ENCODE results near the gene CD82. TPM values are rescaled to one million over a fixed set of nuclear protein-coding genes. Genes with fewer than 3 reads are reported as not detected.

The CD82 gene
- total RNA-seq, 1 donor = 23.2 TPM

GRCh38 chr11:44564166-44564565 is 1.3 kb upstream of the CD82 start:
- DNase-seq (ENCODE audit: insufficient read length, low spot score, missing footprints) = no peak
- H2AFZ ChIP-seq (ENCODE audit: low read length) = peak overlapping the region; percentile 92
- peak overlapping the region; percentile 91 for H3K4me2 ChIP-seq (ENCODE audit: insufficient read depth, low read length)
- TF ChIP-seq CTCF (IDR thresholded peaks at IDR 0.05; ENCODE audit: extremely low read depth, low read depth, low read length) = no peak
- no peaks in the 10 kb centered on the region for H3K36me3 ChIP-seq (ENCODE audit: insufficient read depth, low read length)
- H3K27me3 ChIP-seq (ENCODE audit: insufficient read depth, low read length) = no peaks in the 10 kb centered on the region
- peaks cover 47% of the 10 kb centered on the region for H3K4me1 ChIP-seq (ENCODE audit: insufficient read depth, low read length)
- H4K20me1 ChIP-seq (ENCODE audit: insufficient read depth, low read length) = no peaks in the 10 kb centered on the region
- H3K9me3 ChIP-seq (ENCODE audit: low read depth, low read length) = no peaks in the 10 kb centered on the region
- peak overlapping the region; percentile 99 for H3K27ac ChIP-seq (ENCODE audit: low read depth, low read length)
- peak overlapping the region; percentile 70 for H3K4me3 ChIP-seq (ENCODE audit: insufficient read depth, low read length)
- H3K79me2 ChIP-seq (ENCODE audit: insufficient read depth, low read length) = peaks cover 15% of the 10 kb centered on the region

GRCh38 chr11:44564670-44565210 is 723 bp upstream of the CD82 start:
- Histone ChIP-seq H3K27me3 (ENCODE audit: insufficient read depth, low read length) (no peaks in the 10 kb centered on the region), H2AFZ (ENCODE audit: low read length) (peak overlapping the region; percentile 92), H3K36me3 (ENCODE audit: insufficient read depth, low read length) (no peaks in the 10 kb centered on the region), H3K27ac (ENCODE audit: low read depth, low read length) (peak overlapping the region; percentile 99), H3K4me1 (ENCODE audit: insufficient read depth, low read length) (peaks cover 53% of the 10 kb centered on the region), H3K79me2 (ENCODE audit: insufficient read depth, low read length) (peaks cover 18% of the 10 kb centered on the region), H3K9me3 (ENCODE audit: low read depth, low read length) (no peaks in the 10 kb centered on the region), H3K4me2 (ENCODE audit: insufficient read depth, low read length) (peak overlapping the region; percentile 91), H4K20me1 (ENCODE audit: insufficient read depth, low read length) (no peaks in the 10 kb centered on the region), H3K4me3 (ENCODE audit: insufficient read depth, low read length) (peak overlapping the region; percentile 70)
- TF ChIP-seq CTCF (IDR thresholded peaks at IDR 0.05; ENCODE audit: extremely low read depth, low read depth, low read length) = no peak
- peak; percentile 93 for DNase-seq (ENCODE audit: insufficient read length, low spot score, missing footprints)

- H3K79me2 ChIP-seq (ENCODE audit: insufficient read depth, low read length) = peaks cover 33% of the 10 kb centered on the region
- peak overlapping the region; percentile 75 for H3K4me3 ChIP-seq (ENCODE audit: insufficient read depth, low read length)
- no peaks in the 10 kb centered on the region for H4K20me1 ChIP-seq (ENCODE audit: insufficient read depth, low read length)
- no peak for DNase-seq (ENCODE audit: insufficient read length, low spot score, missing footprints)
- no peaks in the 10 kb centered on the region for H3K27me3 ChIP-seq (ENCODE audit: insufficient read depth, low read length)
- TF ChIP-seq CTCF (IDR thresholded peaks at IDR 0.05; ENCODE audit: extremely low read depth, low read depth, low read length) = no peak
- peak overlapping the region; percentile 69 for H2AFZ ChIP-seq (ENCODE audit: low read length)
- H3K36me3 ChIP-seq (ENCODE audit: insufficient read depth, low read length) = no peaks in the 10 kb centered on the region
- peak overlapping the region; percentile 80 for H3K4me2 ChIP-seq (ENCODE audit: insufficient read depth, low read length)
- H3K9me3 ChIP-seq (ENCODE audit: low read depth, low read length) = no peaks in the 10 kb centered on the region
- peak overlapping the region; percentile 49 for H3K27ac ChIP-seq (ENCODE audit: low read depth, low read length)
- peaks cover 64% of the 10 kb centered on the region for H3K4me1 ChIP-seq (ENCODE audit: insufficient read depth, low read length)
These were observed 788 bp downstream of the CD82 start for GRCh38 chr11:44565953-44566949.
